ENCODE results near the gene PPOX.

DNA sequence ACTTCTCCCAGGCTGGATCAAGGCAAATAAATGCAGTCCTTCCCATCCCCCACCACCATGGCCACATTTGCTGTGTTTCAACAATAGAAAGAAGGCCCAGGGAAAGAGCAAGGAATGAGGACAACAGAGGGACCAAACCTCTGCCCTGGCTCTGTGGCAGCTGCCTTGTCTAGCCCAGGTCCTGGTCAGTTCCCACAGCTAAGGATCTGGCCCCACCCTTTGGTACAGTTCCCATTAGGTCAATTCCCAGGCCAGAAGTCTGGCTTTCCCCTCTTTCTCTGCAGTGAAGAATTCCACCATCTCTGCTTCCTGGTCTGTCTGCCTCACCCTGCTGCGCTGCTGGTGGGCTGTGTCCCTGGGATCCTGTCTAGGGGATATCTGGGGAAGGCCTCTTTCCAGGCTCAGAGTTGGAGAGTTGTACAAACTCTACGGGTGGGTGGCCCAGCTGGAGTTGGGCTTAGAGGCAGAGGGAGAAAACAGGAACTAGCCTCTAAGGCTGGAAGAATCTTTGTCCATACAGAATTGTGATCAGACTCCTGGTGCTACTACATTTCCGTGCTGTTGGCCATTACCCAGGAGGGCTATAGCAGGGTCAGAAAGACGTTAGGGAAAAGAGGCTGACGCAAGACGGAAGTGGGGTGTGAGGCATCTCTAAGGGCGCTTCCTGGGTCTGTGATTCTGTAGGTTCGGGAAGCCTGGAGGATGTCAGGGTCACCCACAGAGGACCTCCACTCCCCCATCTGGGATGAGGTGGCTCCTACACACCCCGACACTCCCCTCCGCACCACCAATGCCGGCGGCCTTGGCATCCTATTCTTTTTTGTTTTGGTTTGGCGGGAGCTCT lies 35.0 kb downstream of the PPOX start:
- TF ChIP-seq, protein P1, sequence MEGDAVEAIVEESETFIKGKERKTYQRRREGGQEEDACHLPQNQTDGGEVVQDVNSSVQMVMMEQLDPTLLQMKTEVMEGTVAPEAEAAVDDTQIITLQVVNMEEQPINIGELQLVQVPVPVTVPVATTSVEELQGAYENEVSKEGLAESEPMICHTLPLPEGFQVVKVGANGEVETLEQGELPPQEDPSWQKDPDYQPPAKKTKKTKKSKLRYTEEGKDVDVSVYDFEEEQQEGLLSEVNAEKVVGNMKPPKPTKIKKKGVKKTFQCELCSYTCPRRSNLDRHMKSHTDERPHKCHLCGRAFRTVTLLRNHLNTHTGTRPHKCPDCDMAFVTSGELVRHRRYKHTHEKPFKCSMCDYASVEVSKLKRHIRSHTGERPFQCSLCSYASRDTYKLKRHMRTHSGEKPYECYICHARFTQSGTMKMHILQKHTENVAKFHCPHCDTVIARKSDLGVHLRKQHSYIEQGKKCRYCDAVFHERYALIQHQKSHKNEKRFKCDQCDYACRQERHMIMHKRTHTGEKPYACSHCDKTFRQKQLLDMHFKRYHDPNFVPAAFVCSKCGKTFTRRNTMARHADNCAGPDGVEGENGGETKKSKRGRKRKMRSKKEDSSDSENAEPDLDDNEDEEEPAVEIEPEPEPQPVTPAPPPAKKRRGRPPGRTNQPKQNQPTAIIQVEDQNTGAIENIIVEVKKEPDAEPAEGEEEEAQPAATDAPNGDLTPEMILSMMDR (IDR thresholded peaks at IDR 0.05), result no peak
- TF ChIP-seq POLR2A (IDR thresholded peaks at IDR 0.05), result peak in 1 of 2 donors; percentile 52
